Progenitor cell of endocrine pancreas (in vitro differentiated cells): Measurements from ENCODE around the gene WIPF3. TPM values are rescaled to one million over a fixed set of nuclear protein-coding genes. Genes with fewer than 3 reads are reported as not detected.

Experiments
- DNase-seq: peaks from one replicate; pipeline ENCODE4 v3.0.0; 2021; ENCODE audit warnings: low spot score; ENCODE audit not compliant: unreplicated experiment
- H3K27ac Mint-ChIP-seq: 2 replicates; pipeline ENCODE4 v1.8.0; 2021; ENCODE audit warnings: mild to moderate bottlenecking, moderate library complexity, mixed read lengths
- H3K27me3 Mint-ChIP-seq: 2 replicates; pipeline ENCODE4 v1.8.0; 2021; ENCODE audit warnings: mixed read lengths
- H3K36me3 Mint-ChIP-seq: 2 replicates; pipeline ENCODE4 v1.8.0; 2022; ENCODE audit warnings: mixed read lengths; ENCODE audit not compliant: insufficient read depth
- H3K4me1 Mint-ChIP-seq: 2 replicates; pipeline ENCODE4 v1.8.0; 2021; ENCODE audit warnings: low read depth, mixed read lengths
- H3K4me3 Mint-ChIP-seq: 2 replicates; pipeline ENCODE4 v1.8.0; 2021; ENCODE audit warnings: low read depth, mild to moderate bottlenecking, moderate library complexity, mixed read lengths
- H3K9me3 Mint-ChIP-seq: 2 replicates; pipeline ENCODE4 v1.8.0; 2021; ENCODE audit warnings: low read depth, mixed read lengths
- CTCF ChIP-seq: fragments of 200-600 bp; sonication (generic); IDR thresholded peaks from one replicate; pipeline ENCODE4 v1.5.0; 2021; ENCODE audit warnings: antibody characterized with exemption, mild to moderate bottlenecking; ENCODE audit not compliant: unreplicated experiment
- total RNA-seq: library from RNA; stranded (reverse); gene quantifications from 2 replicates; pipeline ENCODE4 v1.2.1, GENCODE V29; 2021

Gene WIPF3
- total RNA-seq, 1 donor from 2014 or later = 8.9 TPM

GRCh38 chr7:29900745-29901144 is 94.4 kb downstream of the WIPF3 start:
- no peaks in the 10 kb centered on the region for H3K4me1 Mint-ChIP-seq
- H3K27ac Mint-ChIP-seq = no peak overlapping the region
- H3K36me3 Mint-ChIP-seq = peaks cover 44% of the 10 kb centered on the region
- DNase-seq = no peak
- H3K4me3 Mint-ChIP-seq = no peak overlapping the region
- H3K9me3 Mint-ChIP-seq = peaks cover 21% of the 10 kb centered on the region
- no peaks in the 10 kb centered on the region for H3K27me3 Mint-ChIP-seq
- no peak for TF ChIP-seq CTCF

- Mint-ChIP-seq H3K27ac (no peak overlapping the region), H3K9me3 (peaks cover 29% of the 10 kb centered on the region), H3K4me3 (no peak overlapping the region), H3K27me3 (no peaks in the 10 kb centered on the region), H3K4me1 (no peaks in the 10 kb centered on the region), H3K36me3 (peaks cover 52% of the 10 kb centered on the region)
- TF ChIP-seq CTCF = no peak
- DNase-seq = no peak
Measured at GRCh38 chr7:29906200-29907022, 100.1 kb downstream of the WIPF3 start.

GRCh38 chr7:29914180-29914579 is 107.9 kb downstream of the WIPF3 start:
- H3K27ac Mint-ChIP-seq = no peak overlapping the region
- no peak for TF ChIP-seq CTCF
- H3K36me3 Mint-ChIP-seq = peaks cover 8% of the 10 kb centered on the region
- no peak for DNase-seq
- no peak overlapping the region for H3K4me3 Mint-ChIP-seq
- no peaks in the 10 kb centered on the region for H3K4me1 Mint-ChIP-seq
- no peaks in the 10 kb centered on the region for H3K9me3 Mint-ChIP-seq
- no peaks in the 10 kb centered on the region for H3K27me3 Mint-ChIP-seq

- DNase-seq = no peak
- Mint-ChIP-seq H3K27me3 (no peaks in the 10 kb centered on the region), H3K9me3 (no peaks in the 10 kb centered on the region), H3K4me3 (no peak overlapping the region), H3K36me3 (peaks cover 7% of the 10 kb centered on the region), H3K27ac (no peak overlapping the region), H3K4me1 (no peaks in the 10 kb centered on the region)
- TF ChIP-seq CTCF = no peak
Measured at GRCh38 chr7:29915481-29916215, 109.3 kb downstream of the WIPF3 start.

GRCh38 chr7:29917641-29918040 is 111.3 kb downstream of the WIPF3 start:
- H3K27ac Mint-ChIP-seq = no peak overlapping the region
- no peak for DNase-seq
- no peak overlapping the region for H3K4me3 Mint-ChIP-seq
- H3K9me3 Mint-ChIP-seq = no peaks in the 10 kb centered on the region
- no peaks in the 10 kb centered on the region for H3K27me3 Mint-ChIP-seq
- H3K36me3 Mint-ChIP-seq = peaks cover 2% of the 10 kb centered on the region
- TF ChIP-seq CTCF = no peak
- no peaks in the 10 kb centered on the region for H3K4me1 Mint-ChIP-seq
